OCI-LY1 (cell line): ENCODE data around the gene CCNB1.

Experiments used
- H2AFZ ChIP-seq: fragments of 200-600 bp; sonication (generic), shearing (Covaris generic); 2 replicates; pipeline ENCODE4 v1.6.0; 2014; ENCODE audit warnings: antibody characterized with exemption, mild to moderate bottlenecking, low read length
- H3F3A ChIP-seq: fragments of 200-600 bp; sonication (generic), shearing (Covaris generic); 2 replicates; pipeline ENCODE4 v1.6.0; 2014; ENCODE audit warnings: mild to moderate bottlenecking, antibody characterized with exemption, low read length, moderate library complexity; ENCODE audit not compliant: insufficient read depth
- H3K27ac ChIP-seq: fragments of 200-600 bp; sonication (generic); 2 replicates; pipeline ENCODE4 v1.5.1; 2014; ENCODE audit warnings: low read length, mixed run types, mild to moderate bottlenecking, low read depth; ENCODE audit not compliant: poor library complexity, severe bottlenecking
- H3K27me3 ChIP-seq: fragments of 200-600 bp; sonication (generic); 2 replicates; pipeline ENCODE4 v1.6.0; 2014; ENCODE audit warnings: antibody characterized with exemption, mild to moderate bottlenecking, low read length, moderate library complexity; ENCODE audit not compliant: insufficient read depth
- H3K36me3 ChIP-seq: fragments of 200-600 bp; sonication (generic); 2 replicates; pipeline ENCODE4 v1.6.1; 2014; ENCODE audit warnings: mild to moderate bottlenecking, antibody characterized with exemption, low read length, moderate library complexity, mixed read lengths; ENCODE audit not compliant: insufficient read depth
- H3K4me1 ChIP-seq: fragments of 200-600 bp; sonication (generic); 2 replicates; pipeline ENCODE4 v1.5.1; 2014; ENCODE audit warnings: mild to moderate bottlenecking, low read length, moderate library complexity; ENCODE audit not compliant: insufficient read depth, severe bottlenecking
- H3K4me2 ChIP-seq: fragments of 200-600 bp; sonication (generic), shearing (Covaris generic); 2 replicates; pipeline ENCODE4 v1.6.1; 2014; ENCODE audit warnings: low read length
- H3K4me3 ChIP-seq: fragments of 200-600 bp; sonication (generic); 2 replicates; pipeline ENCODE4 v1.5.1; 2014; ENCODE audit warnings: low read length, low read depth, mild to moderate bottlenecking, mixed read lengths; ENCODE audit not compliant: poor library complexity, severe bottlenecking
- H3K79me2 ChIP-seq: fragments of 200-600 bp; shearing (Covaris generic); 2 replicates; pipeline ENCODE4 v1.6.1; 2016; ENCODE audit warnings: mixed run types, low read length, mixed read lengths; ENCODE audit not compliant: insufficient read depth
- H3K9ac ChIP-seq: fragments of 200-600 bp; sonication (generic), shearing (Covaris generic); 2 replicates; pipeline ENCODE4 v1.6.1; 2014; ENCODE audit warnings: mild to moderate bottlenecking, low read length, mixed read lengths
- H3K9me2 ChIP-seq: fragments of 200-600 bp; sonication (generic), shearing (Covaris generic); 2 replicates; pipeline ENCODE4 v1.6.1; 2014; ENCODE audit warnings: low read depth, mild to moderate bottlenecking, low read length, mixed read lengths
- H3K9me3 ChIP-seq: fragments of 200-600 bp; shearing (Covaris generic); 2 replicates; pipeline ENCODE4 v1.6.1; 2014; ENCODE audit warnings: low read length, mixed read lengths
- H4K20me1 ChIP-seq: fragments of 200-600 bp; sonication (generic), shearing (Covaris generic); 2 replicates; pipeline ENCODE4 v1.6.0; 2016; ENCODE audit warnings: mild to moderate bottlenecking, low read length; ENCODE audit not compliant: insufficient read depth
- CTCF ChIP-seq: fragments of 200-600 bp; sonication (generic), shearing (Covaris generic); IDR thresholded peaks from 2 replicates; pipeline ENCODE4 v1.5.1; 2017; ENCODE audit warnings: mild to moderate bottlenecking, antibody characterized with exemption, low read length, moderate library complexity, mixed read lengths
- EZH2 ChIP-seq: fragments of 200-600 bp; sonication (generic), shearing (Covaris generic); IDR thresholded peaks from 2 replicates; pipeline ENCODE4 v1.8.0; 2017; ENCODE audit warnings: borderline replicate concordance, mixed run types, mild to moderate bottlenecking, antibody characterized with exemption, low read length, moderate library complexity, mixed read lengths

Gene CCNB1

GRCh38 chr5:69224520-69224919 is 57.6 kb downstream of the CCNB1 start:
- Histone ChIP-seq H3K9ac (no peak overlapping the region), H3K9me2 (no peaks in the 10 kb centered on the region), H3K27ac (no peak overlapping the region), H3K4me3 (no peak overlapping the region), H3K36me3 (peaks cover 34% of the 10 kb centered on the region), H3K79me2 (peaks cover 2% of the 10 kb centered on the region; the same call in 1 of the 2 replicates), H3K4me1 (peaks cover under 1% of the 10 kb centered on the region), H3K4me2 (no peak overlapping the region), H3K9me3 (no peaks in the 10 kb centered on the region), H3F3A (no peaks in the 10 kb centered on the region), H4K20me1 (no peaks in the 10 kb centered on the region), H3K27me3 (no peaks in the 10 kb centered on the region), H2AFZ (no peak overlapping the region)
- TF ChIP-seq EZH2 (no peak), CTCF (no peak)

DNA sequence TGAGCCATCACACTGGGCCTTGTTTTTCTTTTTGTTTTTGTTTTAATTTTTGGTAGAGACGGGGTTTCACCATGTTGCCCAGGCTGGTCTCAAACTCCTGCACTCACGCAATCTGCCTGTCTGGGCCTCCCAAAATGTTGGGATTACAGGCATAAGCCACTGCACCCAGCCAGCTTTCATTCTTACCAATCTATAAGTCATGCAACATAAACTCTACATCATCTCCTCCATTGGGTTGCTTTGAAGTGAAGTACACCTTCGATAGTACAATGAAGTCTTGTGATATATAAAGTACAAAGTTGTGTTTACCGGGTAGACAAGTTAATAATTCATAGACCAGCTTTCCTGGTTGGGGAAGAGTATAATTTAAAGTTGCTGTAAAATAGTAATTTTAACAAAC is 58.9 kb downstream of the CCNB1 start:
- Histone ChIP-seq H3K79me2 (no peaks in the 10 kb centered on the region), H3K27me3 (no peaks in the 10 kb centered on the region), H3K9me2 (no peaks in the 10 kb centered on the region), H3K27ac (no peak overlapping the region), H3K4me2 (no peak overlapping the region), H4K20me1 (no peaks in the 10 kb centered on the region), H3K9me3 (no peaks in the 10 kb centered on the region), H3K9ac (no peak overlapping the region), H3K4me3 (no peak overlapping the region), H3K36me3 (peaks cover 38% of the 10 kb centered on the region), H3K4me1 (no peaks in the 10 kb centered on the region), H3F3A (no peaks in the 10 kb centered on the region), H2AFZ (no peak overlapping the region)
- TF ChIP-seq CTCF: no peak
- no peak for TF ChIP-seq EZH2
